PC-9 (cell line): ENCODE data around the gene TEDC1. TPM values are rescaled to one million over a fixed set of nuclear protein-coding genes. Genes with fewer than 3 reads are reported as not detected.

Experiments used
- BruUV-seq: library from RNA; stranded (reverse); fragments of 400-500 nt; replicated peaks from 2 replicates; lab custom pipeline; 2021; lab: Mats Ljungman, UMichigan
- CTCF ChIA-PET: fragments of 300-600 bp; sonication (Branson Sonifier 250); formaldehyde crosslinking; loops from one replicate; lab custom pipeline; 2022; ENCODE audit warnings: antibody characterized with exemption; lab: Charles Lee
- POLR2A ChIA-PET: fragments of 300-600 bp; sonication (Branson Sonifier 250); formaldehyde crosslinking; loops from one replicate; lab custom pipeline; 2022; ENCODE audit warnings: antibody characterized with exemption; ENCODE audit not compliant: unreplicated experiment; lab: Charles Lee
- DNase-seq, 2 experiments: peaks; one replicate each; pipeline versions ENCODE4 v3.0.0 to v3.0.0-alpha.2; 2015 to 2022; ENCODE audit warnings: mixed read lengths in 1 of 2
- H2AFZ ChIP-seq: fragments of 200-600 bp; sonication (generic); 2 replicates; pipeline ENCODE4 v1.8.1; 2017; ENCODE audit warnings: antibody characterized with exemption
- H3F3A ChIP-seq: fragments of 200-600 bp; sonication (generic); 2 replicates; pipeline ENCODE4 v1.8.1; 2017; ENCODE audit warnings: antibody characterized with exemption, mild to moderate bottlenecking, low read depth; ENCODE audit not compliant: insufficient read depth
- H3K27ac ChIP-seq: fragments of 200-600 bp; sonication (generic); 2 replicates; pipeline ENCODE4 v1.6.1; 2016; ENCODE audit warnings: mixed run types
- H3K27me3 ChIP-seq: fragments of 200-600 bp; sonication (generic); 2 replicates; pipeline ENCODE4 v1.6.1; 2016; ENCODE audit warnings: low read depth, mixed run types; ENCODE audit not compliant: insufficient read depth
- H3K36me3 ChIP-seq: fragments of 200-600 bp; sonication (generic); 2 replicates; pipeline ENCODE4 v1.6.1; 2016; ENCODE audit warnings: low read depth, mixed run types
- H3K4me1 ChIP-seq: fragments of 200-600 bp; sonication (generic); replicated peaks from 2 replicates; pipeline ENCODE4 v1.6.1; 2016; ENCODE audit warnings: mixed run types; ENCODE audit not compliant: insufficient read depth
- H3K4me2 ChIP-seq: fragments of 200-600 bp; sonication (generic); 2 replicates; pipeline ENCODE4 v1.6.1; 2017; ENCODE audit warnings: mixed run types
- H3K4me3 ChIP-seq: fragments of 200-600 bp; sonication (generic); 2 replicates; pipeline ENCODE4 v1.6.1; 2016; ENCODE audit warnings: mixed run types
- H3K79me2 ChIP-seq: fragments of 200-600 bp; sonication (generic); 2 replicates; pipeline ENCODE4 v1.6.1; 2017; ENCODE audit warnings: low read depth, mixed run types
- H3K9me2 ChIP-seq: fragments of 200-600 bp; sonication (generic); 2 replicates; pipeline ENCODE4 v1.8.1; 2017; ENCODE audit warnings: mild to moderate bottlenecking; ENCODE audit not compliant: insufficient read depth
- H3K9me3 ChIP-seq: fragments of 200-600 bp; sonication (generic); 2 replicates; pipeline ENCODE4 v1.8.1; 2016; ENCODE audit warnings: low read depth; ENCODE audit not compliant: insufficient read depth
- H4K20me1 ChIP-seq: fragments of 200-600 bp; sonication (generic); 2 replicates; pipeline ENCODE4 v1.8.1; 2017; ENCODE audit not compliant: insufficient read depth
- EZH2 ChIP-seq: fragments of 200-600 bp; sonication (generic); IDR thresholded peaks from 2 replicates; pipeline ENCODE4 v1.8.0; 2017; ENCODE audit warnings: antibody characterized with exemption, low read depth
- intact Hi-C: fragments of 100-400 bp; cut with micrococcal nuclease; formaldehyde crosslinking; loops from one replicate; pipeline ENCODE4 v1.10.0; 2022; ENCODE audit not compliant: unreplicated experiment
- total RNA-seq: library from RNA; stranded (reverse); gene quantifications from 2 replicates; pipeline ENCODE4 v1.2.3, GENCODE V29; 2021
- TF ChIP-seq, protein P1 (sequence below): fragments of 200-600 bp; sonication (generic); conservative IDR thresholded peaks from 2 replicates; pipeline ENCODE4 v1.6.1; 2017; ENCODE audit warnings: mixed run types, antibody characterized with exemption, mild to moderate bottlenecking, moderate library complexity

Gene TEDC1
- total RNA-seq, 1 experiment from 2014 or later = 21.2 TPM

DNA sequence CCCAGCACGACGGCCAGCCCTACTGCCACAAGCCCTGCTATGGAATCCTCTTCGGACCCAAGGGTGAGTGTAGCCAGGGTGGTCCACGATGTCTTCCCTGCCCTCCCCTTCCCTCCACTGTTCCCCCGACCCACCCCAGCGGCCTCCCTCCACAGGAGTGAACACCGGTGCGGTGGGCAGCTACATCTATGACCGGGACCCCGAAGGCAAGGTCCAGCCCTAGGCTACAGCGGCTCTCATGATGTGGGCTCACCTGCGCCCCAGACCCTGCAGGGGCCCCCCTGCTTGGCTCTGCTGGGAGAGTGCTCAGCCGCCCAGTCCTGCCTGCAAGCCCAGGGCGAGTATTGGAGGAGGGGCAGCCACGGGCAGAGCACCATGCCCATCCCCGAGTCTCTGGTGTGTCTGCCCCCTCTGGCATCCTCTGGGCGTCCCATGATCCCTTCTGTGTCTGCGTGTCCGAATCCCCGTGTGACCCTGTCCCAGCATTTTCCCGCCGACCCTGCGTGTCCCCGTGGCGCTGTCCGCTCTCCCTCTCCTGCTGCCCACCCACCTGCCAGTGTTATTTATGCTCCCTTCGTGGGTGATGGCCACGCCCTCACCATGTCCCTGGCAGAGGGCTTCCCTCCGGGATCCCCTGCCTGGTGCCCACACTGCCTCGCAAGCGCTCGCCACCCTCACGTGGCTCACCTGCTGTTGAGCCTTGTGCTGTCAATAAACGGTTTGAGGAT lies 11.5 kb upstream of the TEDC1 start:
- no peak overlapping the region for H2AFZ ChIP-seq
- intact Hi-C loops = loop anchor here (2.0 to 5.0 kb wide), 3 partner anchors 13 to 507 kb away; partner anchors contain the start of gene BRF1
- no peaks in the 10 kb centered on the region for H4K20me1 ChIP-seq
- H3K9me3 ChIP-seq = no peaks in the 10 kb centered on the region
- no peak overlapping the region for H3K4me2 ChIP-seq
- ChIA-PET CTCF (no interaction called here), POLR2A (no interaction called here)
- DNase-seq = no peak
- H3K9me2 ChIP-seq = no peaks in the 10 kb centered on the region
- no TSS peak for BruUV-seq
- no peak for TF ChIP-seq EZH2
- TF ChIP-seq, protein P1, sequence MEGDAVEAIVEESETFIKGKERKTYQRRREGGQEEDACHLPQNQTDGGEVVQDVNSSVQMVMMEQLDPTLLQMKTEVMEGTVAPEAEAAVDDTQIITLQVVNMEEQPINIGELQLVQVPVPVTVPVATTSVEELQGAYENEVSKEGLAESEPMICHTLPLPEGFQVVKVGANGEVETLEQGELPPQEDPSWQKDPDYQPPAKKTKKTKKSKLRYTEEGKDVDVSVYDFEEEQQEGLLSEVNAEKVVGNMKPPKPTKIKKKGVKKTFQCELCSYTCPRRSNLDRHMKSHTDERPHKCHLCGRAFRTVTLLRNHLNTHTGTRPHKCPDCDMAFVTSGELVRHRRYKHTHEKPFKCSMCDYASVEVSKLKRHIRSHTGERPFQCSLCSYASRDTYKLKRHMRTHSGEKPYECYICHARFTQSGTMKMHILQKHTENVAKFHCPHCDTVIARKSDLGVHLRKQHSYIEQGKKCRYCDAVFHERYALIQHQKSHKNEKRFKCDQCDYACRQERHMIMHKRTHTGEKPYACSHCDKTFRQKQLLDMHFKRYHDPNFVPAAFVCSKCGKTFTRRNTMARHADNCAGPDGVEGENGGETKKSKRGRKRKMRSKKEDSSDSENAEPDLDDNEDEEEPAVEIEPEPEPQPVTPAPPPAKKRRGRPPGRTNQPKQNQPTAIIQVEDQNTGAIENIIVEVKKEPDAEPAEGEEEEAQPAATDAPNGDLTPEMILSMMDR = no peak
- peaks cover 15% of the 10 kb centered on the region for H3F3A ChIP-seq
- H3K4me3 ChIP-seq = no peak overlapping the region
- no peaks in the 10 kb centered on the region for H3K36me3 ChIP-seq
- H3K79me2 ChIP-seq = no peaks in the 10 kb centered on the region
- no peak overlapping the region for H3K27ac ChIP-seq
- H3K27me3 ChIP-seq = no peaks in the 10 kb centered on the region
- peaks cover 32% of the 10 kb centered on the region for H3K4me1 ChIP-seq

DNA sequence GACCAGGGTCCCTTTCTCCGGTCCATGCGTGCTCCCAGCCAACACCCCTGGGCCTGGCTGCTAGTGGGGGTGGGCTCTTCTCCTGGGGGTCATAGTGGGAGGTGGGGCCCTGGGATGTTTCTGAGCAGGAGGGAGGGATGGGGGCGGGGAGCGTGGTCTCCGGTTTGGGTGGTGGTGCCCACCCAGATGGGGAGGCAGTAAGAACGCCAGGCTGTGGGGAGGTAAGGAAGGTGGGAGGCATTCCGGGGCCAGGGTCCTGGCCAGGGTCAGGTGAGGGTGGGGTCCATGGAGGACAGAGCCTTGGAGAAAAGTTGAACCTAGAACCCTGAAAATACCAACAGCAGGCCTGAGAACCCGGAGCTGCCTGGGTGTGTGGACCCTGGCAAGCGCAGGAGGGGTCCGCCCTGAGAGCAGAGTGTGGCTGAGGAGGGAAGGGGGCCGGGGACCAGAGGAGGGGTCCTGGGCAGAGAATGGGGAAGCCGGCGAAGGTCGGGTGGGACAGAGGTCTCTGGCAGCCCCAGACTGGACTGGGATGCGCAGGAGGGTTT lies 10.8 kb upstream of the TEDC1 start:
- no peak for DNase-seq
- Histone ChIP-seq H3K4me1 (peaks cover 32% of the 10 kb centered on the region), H2AFZ (no peak overlapping the region), H3K9me2 (no peaks in the 10 kb centered on the region), H4K20me1 (no peaks in the 10 kb centered on the region), H3K4me2 (peak overlapping the region; percentile 100), H3F3A (peaks cover 15% of the 10 kb centered on the region), H3K4me3 (no peak overlapping the region), H3K36me3 (no peaks in the 10 kb centered on the region), H3K27ac (no peak overlapping the region), H3K79me2 (no peaks in the 10 kb centered on the region), H3K9me3 (no peaks in the 10 kb centered on the region), H3K27me3 (no peaks in the 10 kb centered on the region)
- CTCF ChIA-PET = interaction anchor here (1.9 kb wide), 1 partner anchor 10 kb away, joined by 13 read pairs; no protein-coding TSS in a partner anchor
- BruUV-seq = no TSS peak
- TF ChIP-seq, protein P1 = no peak
- no peak for TF ChIP-seq EZH2
- POLR2A ChIA-PET = interaction anchor here (0.6 kb wide), 1 partner anchor 23 kb away, joined by 4 read pairs; no protein-coding TSS in a partner anchor
- intact Hi-C loops = loop anchor here (2.0 to 5.0 kb wide), 3 partner anchors 13 to 508 kb away; partner anchors contain the start of gene BRF1

DNA sequence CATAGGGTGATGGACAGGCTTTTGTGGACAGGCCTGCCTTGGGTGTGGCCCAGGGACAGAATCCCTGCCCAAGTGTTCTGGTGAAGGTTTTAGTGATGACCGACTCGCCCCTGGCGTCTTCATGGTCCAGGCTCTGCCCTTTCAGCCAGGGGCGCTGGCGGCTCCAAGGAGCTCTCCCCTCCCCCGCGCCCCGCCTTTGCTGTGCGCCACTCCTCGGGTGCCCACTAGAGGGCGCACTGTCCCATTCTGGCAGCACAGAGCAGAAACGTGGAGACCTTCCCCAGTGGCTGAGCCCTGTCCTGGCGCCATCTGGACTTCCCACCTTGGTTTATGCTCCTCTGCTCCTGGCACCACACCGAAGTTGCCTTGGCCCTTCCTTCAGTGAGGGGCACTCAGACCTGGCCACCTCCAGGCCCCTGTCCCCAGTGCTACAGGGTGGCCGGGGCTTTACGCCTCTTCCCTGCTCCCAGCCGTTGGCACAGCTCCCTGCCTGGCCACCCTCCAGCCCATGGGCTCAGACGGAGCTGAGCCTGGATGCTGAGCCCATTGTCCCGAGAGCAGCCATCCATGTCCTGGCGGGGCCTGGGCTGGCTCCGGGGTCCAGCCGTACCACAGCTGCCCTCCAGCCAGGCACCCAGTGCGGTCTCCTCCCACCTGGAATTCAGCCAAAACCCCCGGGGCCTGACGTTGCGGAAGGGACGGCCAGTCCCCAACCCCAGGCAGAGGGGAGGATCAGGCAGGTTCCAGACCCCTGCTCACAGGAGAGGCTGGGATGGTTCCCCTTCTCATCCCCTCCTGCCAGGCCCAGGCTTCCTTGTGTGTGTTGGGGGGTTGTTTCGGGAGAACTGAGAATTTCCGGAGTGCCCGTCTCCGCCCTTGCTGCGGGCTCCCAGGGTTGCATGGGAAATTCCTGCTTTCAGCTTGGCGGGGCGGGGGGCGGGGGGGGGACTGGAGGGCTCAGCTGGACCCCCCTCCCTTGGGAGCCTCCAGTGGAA lies 9.9 kb upstream of the TEDC1 start:
- H3K27me3 ChIP-seq = no peaks in the 10 kb centered on the region
- TF ChIP-seq, protein P1 = peak; percentile 96
- TF ChIP-seq EZH2 = no peak
- ChIA-PET CTCF (interaction anchor here (1.9 kb wide), 1 partner anchor 9 kb away, joined by 13 read pairs; no protein-coding TSS in a partner anchor), POLR2A (interaction anchor here (0.6 to 0.7 kb wide), 2 partner anchors 24 to 608 kb away, joined by 4 to 5 read pairs; no protein-coding TSS in a partner anchor)
- H3F3A ChIP-seq = peaks cover 15% of the 10 kb centered on the region
- H3K9me3 ChIP-seq = no peaks in the 10 kb centered on the region
- H3K4me1 ChIP-seq = peaks cover 32% of the 10 kb centered on the region
- H3K4me2 ChIP-seq = peak overlapping the region; percentile 100
- H2AFZ ChIP-seq = peak overlapping the region; percentile 85
- no peaks in the 10 kb centered on the region for H4K20me1 ChIP-seq
- TSS peak; percentile 85 for BruUV-seq
- intact Hi-C loops = loop anchor here (1.0 to 5.0 kb wide), 4 partner anchors 8 to 509 kb away; partner anchors contain the start of gene BRF1
- no peaks in the 10 kb centered on the region for H3K79me2 ChIP-seq
- H3K9me2 ChIP-seq = no peaks in the 10 kb centered on the region
- DNase-seq = peak; percentile 76 to 92
- peak overlapping the region; percentile 90 for H3K27ac ChIP-seq
- H3K36me3 ChIP-seq = no peaks in the 10 kb centered on the region
- peak overlapping the region; percentile 67 for H3K4me3 ChIP-seq
